Esophagus (tissue), 2 donors: ENCODE data around the gene RBPMS2. TPM values are rescaled to one million over a fixed set of nuclear protein-coding genes. Genes with fewer than 3 reads are reported as not detected.

Source experiments
- H3K27ac ChIP-seq, 2 donors: one replicate each; pipeline ENCODE4 v1.5.1; 2013; ENCODE audit warnings: low read depth in 2 of 2, mild to moderate bottlenecking in 2 of 2, inconsistent platforms in 1 of 2, low read length in 1 of 2, moderate library complexity in 1 of 2
- H3K27me3 ChIP-seq, 2 donors: one replicate each; pipeline ENCODE4 v1.6.1; 2013; ENCODE audit warnings: low read length in 2 of 2, control low read depth in 1 of 2, mild to moderate bottlenecking in 1 of 2; ENCODE audit not compliant: insufficient read depth in 2 of 2, control insufficient read depth in 1 of 2
- H3K36me3 ChIP-seq, 2 donors: one replicate each; pipeline ENCODE4 v1.6.1; 2013; ENCODE audit warnings: low read length in 1 of 2; ENCODE audit not compliant: control insufficient read depth in 2 of 2, insufficient read depth in 2 of 2
- H3K4me1 ChIP-seq, 2 donors: one replicate each; pipeline ENCODE4 v1.6.1; 2013; ENCODE audit warnings: low read length in 1 of 2; ENCODE audit not compliant: control insufficient read depth in 2 of 2, insufficient read depth in 2 of 2
- H3K4me3 ChIP-seq, 2 donors: one replicate each; pipeline ENCODE4 v1.5.1; 2013; ENCODE audit warnings: low read length in 2 of 2, mild to moderate bottlenecking in 2 of 2, low read depth in 1 of 2, moderate library complexity in 1 of 2
- H3K9me3 ChIP-seq, 2 donors: one replicate each; pipeline ENCODE4 v1.6.1; 2013; ENCODE audit warnings: mild to moderate bottlenecking in 2 of 2, low read depth in 1 of 2, low read length in 1 of 2, moderate library complexity in 1 of 2; ENCODE audit not compliant: control insufficient read depth in 2 of 2, insufficient read depth in 1 of 2
- WGBS, 2 donors: extraction: QIAGEN DNeasy Blood & Tissue Kit; methylation state at CpG; one replicate each; pipeline ENCODE4 v1.1.7; 2013; 5-methylcytosine and 5-hydroxymethylcytosine counted together
- polyA plus RNA-seq, 2 donors: library from polyadenylated mRNA; stranded (reverse); fragments of 200-250 nt; gene quantifications; one replicate each; pipeline ENCODE4 v1.2.3, GENCODE V29; 2013
- donor health status: healthy with polysubstance abuse.
- donor health status: Bipolar disorder and iron deficiency.

RBPMS2 gene
- polyA plus RNA-seq, 2 donors = 5.2 to 7.9 TPM

DNA sequence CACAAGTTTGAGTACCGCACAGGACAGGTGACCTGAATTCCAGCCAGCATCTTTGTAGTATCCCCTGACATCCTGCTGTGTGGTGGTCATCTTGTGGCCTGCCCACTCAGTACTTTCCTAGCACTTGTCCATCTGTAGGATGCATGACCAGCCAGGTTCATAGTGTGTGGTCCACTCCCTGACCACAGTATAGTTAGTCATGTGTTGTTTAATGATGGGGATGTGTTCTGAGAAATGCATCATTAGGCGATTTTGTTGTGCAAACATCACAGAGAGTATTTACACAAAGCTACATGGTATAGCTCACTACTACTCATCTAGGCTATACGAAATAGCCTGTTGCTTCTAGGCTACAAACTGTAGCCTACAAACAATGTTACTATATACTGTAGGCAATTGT lies 16.9 kb upstream of the RBPMS2 start:
- WGBS, 2 donors = 81 to 84% methylated on average over 3 of the region's 3 CpGs
- Histone ChIP-seq H3K4me3 (no peak overlapping the region), H3K4me1 (no peaks in the 10 kb centered on the region), H3K36me3 (no peaks in the 10 kb centered on the region), H3K9me3 (no peaks in the 10 kb centered on the region), H3K27ac (no peak overlapping the region), H3K27me3 (no peaks in the 10 kb centered on the region)

- Histone ChIP-seq H3K4me1 (no peaks in the 10 kb centered on the region), H3K27ac (no peak overlapping the region), H3K4me3 (no peak overlapping the region), H3K9me3 (no peaks in the 10 kb centered on the region), H3K27me3 (no peaks in the 10 kb centered on the region), H3K36me3 (no peaks in the 10 kb centered on the region)
- whole genome bisulfite sequencing, 2 donors = 34 to 48% methylated on average over 4 of the region's 4 CpGs
These were observed 16.0 kb upstream of the RBPMS2 start for GRCh38 chr15:64791401-64791800.

DNA sequence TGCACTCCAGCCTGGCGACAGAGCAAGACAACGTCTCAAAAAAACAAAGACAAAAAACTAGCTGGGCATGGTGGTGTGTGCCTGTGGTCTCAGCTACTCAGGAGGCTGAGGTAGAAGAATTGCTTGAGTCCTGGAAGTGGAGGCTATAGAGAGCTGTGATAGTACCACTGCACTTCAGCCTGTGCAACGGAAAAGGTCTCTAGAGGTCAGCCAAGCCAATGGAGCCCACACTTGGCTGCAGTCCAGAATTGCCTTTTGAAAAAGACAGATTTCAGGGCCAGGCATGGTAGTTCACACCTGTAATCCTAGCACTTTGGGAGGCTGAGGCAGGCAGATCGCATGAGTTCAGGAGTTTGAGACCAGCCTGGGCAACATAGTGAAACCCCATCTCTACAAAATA lies 8.4 kb upstream of the RBPMS2 start:
- H3K27me3 ChIP-seq = no peaks in the 10 kb centered on the region
- no peaks in the 10 kb centered on the region for H3K9me3 ChIP-seq
- WGBS, 2 donors = 88 to 91% methylated on average over 4 of the region's 4 CpGs
- no peak overlapping the region for H3K4me3 ChIP-seq
- no peaks in the 10 kb centered on the region for H3K4me1 ChIP-seq
- no peaks in the 10 kb centered on the region for H3K36me3 ChIP-seq
- H3K27ac ChIP-seq = no peak overlapping the region

DNA sequence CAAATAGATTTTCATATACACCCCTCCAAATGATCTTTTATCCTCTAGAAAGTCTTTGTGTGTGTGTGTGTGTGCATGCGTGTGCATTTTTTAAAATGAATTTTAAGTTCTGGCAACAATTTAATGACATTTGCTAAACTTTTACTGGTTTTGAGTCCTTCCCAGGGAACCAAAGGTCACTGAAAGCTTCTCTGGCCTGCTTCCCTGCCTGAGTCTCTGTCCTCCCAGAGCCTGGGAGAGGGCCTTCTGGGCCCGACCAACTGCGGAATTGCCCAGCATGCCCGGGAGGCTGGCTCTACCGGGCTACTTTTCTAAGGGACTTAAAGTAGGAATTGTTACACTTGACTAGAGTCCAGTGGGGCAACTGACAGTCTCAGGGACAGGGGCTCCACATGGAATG lies 7.4 kb upstream of the RBPMS2 start:
- 81 to 86% methylated on average over 5 of the region's 5 CpGs for WGBS, 2 donors
- Histone ChIP-seq H3K4me1 (no peaks in the 10 kb centered on the region), H3K27ac (no peak overlapping the region), H3K36me3 (no peaks in the 10 kb centered on the region), H3K9me3 (no peaks in the 10 kb centered on the region), H3K27me3 (no peaks in the 10 kb centered on the region), H3K4me3 (no peak overlapping the region)

DNA sequence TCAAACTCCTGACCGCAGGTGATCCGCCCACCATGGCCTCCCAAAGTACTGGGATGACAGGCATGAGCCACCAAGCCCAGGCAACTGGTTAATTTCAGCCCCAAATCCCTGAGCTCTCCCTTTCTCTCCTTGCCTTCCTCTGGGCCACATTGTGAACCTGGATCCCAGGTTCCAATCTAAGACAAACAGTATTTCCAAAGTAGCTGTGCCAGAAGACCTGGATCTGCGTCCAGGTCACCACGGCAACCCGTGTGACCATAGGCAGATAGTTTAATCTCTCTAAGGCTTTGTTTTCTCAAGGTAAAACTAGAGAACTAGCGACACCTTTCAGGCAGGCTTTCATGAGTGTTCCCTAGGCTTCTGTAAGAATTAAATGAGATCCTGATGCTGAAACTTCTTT lies 5.9 kb upstream of the RBPMS2 start:
- Histone ChIP-seq H3K4me1 (no peaks in the 10 kb centered on the region), H3K9me3 (no peaks in the 10 kb centered on the region), H3K27ac (no peak overlapping the region), H3K27me3 (no peaks in the 10 kb centered on the region), H3K36me3 (no peaks in the 10 kb centered on the region), H3K4me3 (no peak overlapping the region)
- WGBS, 2 donors = 77 to 78% methylated on average over 6 of the region's 6 CpGs

DNA sequence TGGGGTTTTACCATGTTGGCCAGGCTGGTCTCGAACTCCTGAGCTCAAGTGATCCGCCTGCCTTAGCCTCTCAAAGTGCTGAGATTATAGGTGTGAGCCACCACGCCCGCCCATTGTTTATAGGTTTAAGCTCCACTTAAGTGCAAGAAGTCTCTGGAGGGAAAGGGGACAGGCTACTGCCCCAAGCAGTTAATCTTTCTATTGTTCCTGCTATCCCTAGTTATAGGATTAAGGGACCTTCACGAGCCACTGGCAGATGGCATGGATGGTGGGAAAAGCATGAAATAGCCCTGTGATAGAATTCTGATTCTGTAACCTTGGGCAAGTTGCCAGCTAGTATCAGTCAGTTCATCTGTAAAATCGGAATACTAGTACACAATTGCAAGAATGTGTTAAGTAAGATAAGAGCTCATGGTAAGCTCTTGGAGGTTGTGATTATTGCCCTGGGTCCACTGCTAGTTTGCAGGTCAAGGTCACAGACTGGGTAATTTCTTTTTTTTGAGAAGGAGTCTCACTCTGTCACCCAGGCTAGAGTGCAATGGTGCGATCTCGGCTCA lies 5.3 kb upstream of the RBPMS2 start:
- no peak overlapping the region for H3K27ac ChIP-seq
- no peak overlapping the region for H3K4me3 ChIP-seq
- H3K9me3 ChIP-seq = no peaks in the 10 kb centered on the region
- H3K27me3 ChIP-seq = no peaks in the 10 kb centered on the region
- H3K36me3 ChIP-seq = no peaks in the 10 kb centered on the region
- 72 to 82% methylated on average over 8 of the region's 8 CpGs for WGBS, 2 donors
- no peaks in the 10 kb centered on the region for H3K4me1 ChIP-seq

DNA sequence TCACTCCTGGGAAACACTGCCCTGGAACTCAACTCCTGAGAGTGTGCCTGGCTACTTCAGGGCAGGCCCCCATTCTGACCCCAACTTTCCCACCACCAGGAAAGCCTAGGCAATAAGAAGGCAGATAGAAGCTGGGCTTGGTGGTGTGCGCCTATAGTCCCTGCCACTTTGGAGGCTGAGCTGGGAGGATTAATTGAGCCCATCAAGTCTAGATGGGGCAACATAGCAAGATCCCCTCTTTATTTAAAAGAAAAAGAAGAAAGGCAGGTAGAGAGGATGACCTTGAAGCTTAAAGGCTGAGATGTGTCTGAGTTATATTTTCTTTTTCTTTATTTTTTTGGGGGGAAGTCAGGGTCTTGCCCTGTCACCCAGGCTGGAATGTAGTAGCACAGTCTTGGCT lies 4.2 kb upstream of the RBPMS2 start:
- no peaks in the 10 kb centered on the region for H3K36me3 ChIP-seq
- H3K4me3 ChIP-seq = no peak overlapping the region
- peaks cover 0 to 2% of the 10 kb centered on the region in 2 donors for H3K4me1 ChIP-seq
- H3K27me3 ChIP-seq = no peaks in the 10 kb centered on the region
- no peak overlapping the region for H3K27ac ChIP-seq
- 96 to 98% methylated on average over 1 of the region's 1 CpG for WGBS, 2 donors
- no peaks in the 10 kb centered on the region for H3K9me3 ChIP-seq

GRCh38 chr15:64779024-64779423 lies 3.6 kb upstream of the RBPMS2 start:
- H3K36me3 ChIP-seq = no peaks in the 10 kb centered on the region
- WGBS, 2 donors = 62 to 81% methylated on average over 2 of the region's 2 CpGs
- H3K27me3 ChIP-seq = no peaks in the 10 kb centered on the region
- no peak overlapping the region for H3K27ac ChIP-seq
- H3K9me3 ChIP-seq = no peaks in the 10 kb centered on the region
- H3K4me1 ChIP-seq = peaks cover 0 to 2% of the 10 kb centered on the region in 2 donors
- H3K4me3 ChIP-seq = no peak overlapping the region

GRCh38 chr15:64776402-64776786 lies 1.0 kb upstream of the RBPMS2 start:
- Histone ChIP-seq H3K9me3 (no peaks in the 10 kb centered on the region), H3K27me3 (no peaks in the 10 kb centered on the region), H3K36me3 (no peaks in the 10 kb centered on the region), H3K4me1 (peaks cover 0 to 2% of the 10 kb centered on the region in 2 donors), H3K4me3 (peak overlapping the region in 1 of 2 donors; percentile 75), H3K27ac (peak overlapping the region; percentile 77 to 80)
- WGBS, 2 donors = 27 to 45% methylated on average over 22 to 25 of the region's 25 CpGs

DNA sequence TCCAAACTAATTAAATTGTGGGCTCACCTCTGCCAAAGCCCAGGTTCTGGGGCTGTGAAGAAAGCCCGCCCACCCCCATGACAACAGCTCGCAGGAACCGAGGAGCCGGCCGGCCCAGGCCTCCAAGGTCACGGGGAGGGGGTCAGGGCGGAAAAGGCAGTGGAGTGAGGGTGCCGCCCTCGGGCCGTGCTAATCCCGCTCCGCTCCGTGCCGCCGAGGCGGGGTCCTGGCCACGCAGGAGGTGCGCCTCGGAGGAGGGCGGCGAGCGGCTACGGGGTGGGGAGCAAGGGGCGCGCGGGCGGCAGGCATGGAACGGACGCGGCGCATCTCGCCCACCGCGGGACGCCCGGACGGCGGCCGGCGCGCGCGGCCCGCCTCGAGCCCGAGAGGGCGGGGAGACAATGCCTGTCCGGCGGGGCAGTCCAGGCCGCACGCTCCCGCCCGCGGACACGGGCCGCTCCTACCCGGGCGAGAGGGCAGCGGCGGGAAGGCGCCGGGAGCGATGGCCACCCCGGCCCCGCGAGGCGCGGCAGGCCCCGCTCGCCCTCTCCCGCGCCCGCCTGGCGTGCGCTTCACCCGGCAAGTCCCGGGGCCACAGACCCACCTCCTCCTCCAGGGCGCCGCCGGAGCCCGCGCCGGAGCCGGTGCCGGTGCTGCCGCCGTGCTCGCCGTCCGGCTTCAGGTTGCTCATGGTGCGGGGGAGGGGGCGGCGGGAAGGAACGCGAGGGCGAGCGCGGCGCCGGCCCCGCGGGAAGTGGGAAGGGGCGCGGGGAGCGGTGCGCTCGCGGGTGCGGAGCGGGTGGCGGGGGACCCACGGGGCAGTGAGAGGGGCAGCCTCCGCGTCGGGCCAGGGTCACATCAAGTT lies 528 bp downstream of the RBPMS2 start:
- Histone ChIP-seq H3K36me3 (no peaks in the 10 kb centered on the region), H3K4me3 (peak overlapping the region; percentile 49 to 75), H3K4me1 (peaks cover 0 to 2% of the 10 kb centered on the region in 2 donors), H3K27ac (peak overlapping the region; percentile 71 to 74), H3K27me3 (no peaks in the 10 kb centered on the region), H3K9me3 (no peaks in the 10 kb centered on the region)
- WGBS, 2 donors = 2 to 3% methylated on average over 62 to 115 of the region's 115 CpGs
